ENCODE data around the gene GUK1. TPM values are rescaled to one million over a fixed set of nuclear protein-coding genes. Genes with fewer than 3 reads are reported as not detected.

GUK1 gene
- total RNA-seq, 1 donor from 2014 or later: 242 TPM

DNA sequence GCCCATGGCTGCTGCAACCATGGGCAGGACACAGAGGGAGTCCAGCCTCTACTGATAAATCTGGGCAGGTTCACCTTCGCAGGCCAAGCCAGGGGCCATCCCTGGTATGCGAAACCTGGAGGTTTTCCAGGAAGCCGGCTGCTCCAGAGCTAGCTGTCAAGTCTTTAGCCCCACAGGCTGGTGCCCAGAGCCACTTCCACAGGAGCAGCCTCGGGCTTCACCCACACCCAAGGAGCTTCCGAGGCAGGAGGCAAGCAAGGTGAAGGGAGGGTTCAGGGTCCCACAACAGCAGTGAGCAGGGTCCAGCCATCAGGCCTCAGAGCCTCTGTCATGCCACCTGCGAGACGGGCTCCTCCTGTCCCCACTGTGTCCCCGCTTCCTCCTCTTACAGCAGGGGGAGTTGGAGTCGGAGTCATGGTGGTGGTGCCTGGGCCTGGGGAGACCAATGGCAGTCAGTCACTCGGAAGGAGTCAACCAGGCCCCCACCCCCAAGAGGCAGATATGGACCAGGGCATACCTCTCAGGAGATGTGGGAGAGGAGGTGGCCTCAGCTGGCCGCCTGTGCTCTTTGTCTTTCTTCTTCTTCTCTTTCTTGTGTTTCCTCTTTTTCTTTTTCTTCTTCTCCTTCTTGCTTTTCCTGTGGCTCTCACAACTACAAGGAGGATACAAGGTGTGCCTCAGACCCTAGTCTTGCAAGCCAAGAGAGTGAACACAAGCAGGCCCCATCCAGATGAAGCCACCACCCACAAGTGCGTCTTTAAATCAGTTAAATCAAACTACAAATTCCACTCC is 39.1 kb upstream of the GUK1 start:
- peak overlapping the region; percentile 89 for H3K4me3 ChIP-seq (ENCODE audit: low read depth, low read length)
- DNase-seq (ENCODE audit: low read depth): no peak
- no peak for TF ChIP-seq CTCF (conservative IDR thresholded peaks at IDR 0.05; ENCODE audit: low read depth, low read length)

- no peak for DNase-seq (ENCODE audit: low read depth)
- peak overlapping the region; percentile 89 for H3K4me3 ChIP-seq (ENCODE audit: low read depth, low read length)
- no peak for TF ChIP-seq CTCF (conservative IDR thresholded peaks at IDR 0.05; ENCODE audit: low read depth, low read length)
Observed at GRCh38 chr1:228101614-228101993, 38.5 kb upstream of the GUK1 start.

GRCh38 chr1:228101994-228102790 is 37.9 kb upstream of the GUK1 start:
- TF ChIP-seq CTCF (conservative IDR thresholded peaks at IDR 0.05; ENCODE audit: low read depth, low read length): peak; percentile 32
- H3K4me3 ChIP-seq (ENCODE audit: low read depth, low read length): peak overlapping the region; percentile 89
- no peak for DNase-seq (ENCODE audit: low read depth)

DNA sequence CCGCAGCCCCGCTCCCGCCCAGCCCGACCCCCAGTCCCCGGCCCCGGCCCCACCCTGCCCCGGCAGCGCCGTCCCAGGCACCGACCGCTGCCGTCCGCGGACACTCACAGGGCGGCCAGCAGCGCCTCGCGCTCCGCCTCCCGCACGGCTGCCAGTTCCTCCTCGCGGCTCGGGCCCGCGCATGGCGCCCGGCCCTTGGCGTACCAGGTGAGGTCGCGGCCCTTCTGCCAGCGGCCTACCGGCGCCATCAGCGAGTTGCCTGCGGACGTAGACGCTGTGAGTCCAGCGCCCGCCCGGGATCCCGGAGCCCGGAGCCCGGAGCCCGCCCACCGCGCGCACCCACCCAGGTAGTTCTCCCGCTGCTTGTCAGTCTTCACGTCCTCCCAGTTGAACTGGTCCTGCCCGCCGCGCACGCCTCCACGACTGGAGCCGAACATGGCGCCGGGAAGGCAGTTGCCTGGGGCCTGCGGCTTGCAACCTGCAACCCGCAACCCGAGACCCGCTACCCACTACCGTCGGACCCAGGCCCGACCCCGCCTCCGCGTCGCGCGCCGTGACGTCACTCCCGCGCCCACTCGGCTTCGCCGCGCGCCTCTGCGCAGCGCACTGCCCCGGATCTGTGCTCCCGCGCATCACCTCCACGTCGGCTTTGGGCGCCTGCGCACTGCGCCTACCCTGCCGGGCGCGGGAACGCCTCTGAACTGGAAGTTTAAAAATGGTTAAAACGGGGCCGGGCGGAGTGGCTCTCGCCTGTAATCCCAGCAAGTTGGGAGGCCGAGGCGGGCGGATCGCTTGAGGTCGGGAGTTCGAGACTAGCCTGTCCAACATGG is 37.1 kb upstream of the GUK1 start, which contains the start of gene C1orf35:
Gene C1orf35 (minus strand): TSS at position 535 of the 830 bp plus-strand sequence. CDS start 98 bp downstream, at position 437.
- TF ChIP-seq CTCF (conservative IDR thresholded peaks at IDR 0.05; ENCODE audit: low read depth, low read length): no peak
- DNase-seq (ENCODE audit: low read depth): no peak
- H3K4me3 ChIP-seq (ENCODE audit: low read depth, low read length): peak within 1 kb of the TSS; percentile 89

- no peak for DNase-seq (ENCODE audit: low read depth)
- TF ChIP-seq CTCF (conservative IDR thresholded peaks at IDR 0.05; ENCODE audit: low read depth, low read length): no peak
- no peak overlapping the region for H3K4me3 ChIP-seq (ENCODE audit: low read depth, low read length)
Observed at GRCh38 chr1:228104526-228105269, 35.4 kb upstream of the GUK1 start.

Data from epithelial cell of proximal tubule (primary cell).